Erythroblast (primary cell): ENCODE measurements around the gene ATIC.

Source experiments
- GATA1 ChIP-seq: IDR thresholded peaks from 2 replicates; pipeline ENCODE4 v1.6.1; 2011; ENCODE audit warnings: low read depth, mild to moderate bottlenecking, control low read depth, low read length, moderate library complexity
- POLR2A ChIP-seq: IDR thresholded peaks from 2 replicates; pipeline ENCODE4 v1.6.1; 2011; ENCODE audit warnings: mild to moderate bottlenecking, low read length

DNA sequence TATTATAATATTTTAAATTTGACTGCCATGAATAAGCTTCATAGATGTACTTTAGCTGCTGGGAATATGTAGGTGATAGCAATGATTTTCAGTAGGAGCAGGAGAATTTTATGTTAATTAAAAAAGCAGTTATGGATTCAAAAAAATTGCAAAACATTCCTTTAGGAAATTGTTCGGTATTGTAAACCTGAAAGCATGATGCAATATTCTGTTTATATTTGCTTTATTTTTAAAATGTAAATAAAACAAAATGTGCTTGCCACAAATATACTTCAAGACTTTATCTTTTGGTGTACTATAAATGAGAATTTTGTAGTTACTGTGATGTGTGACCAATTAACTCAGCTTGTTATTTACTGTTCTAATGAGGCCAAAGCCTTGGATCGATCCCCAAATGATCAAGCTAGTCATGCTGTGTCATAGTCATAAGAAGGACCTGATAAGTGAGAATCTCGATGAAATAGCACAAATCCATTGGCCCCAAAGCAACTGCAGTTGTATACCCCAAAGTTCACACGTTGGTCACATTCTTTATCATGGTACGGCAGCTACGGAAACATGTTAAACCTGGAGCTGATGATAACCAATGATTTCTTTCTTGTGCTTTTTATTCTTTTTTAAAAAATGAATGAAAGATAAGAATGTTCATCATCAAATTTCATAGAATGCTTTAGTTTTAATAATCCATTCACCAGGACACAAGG, 23.6 kb upstream of the ATIC start:
- TF ChIP-seq POLR2A (no peak), GATA1 (no peak)
